Neural crest cell (in vitro differentiated cells): ENCODE data around the gene POLR3G. TPM values are rescaled to one million over a fixed set of nuclear protein-coding genes. Genes with fewer than 3 reads are reported as not detected.

Source experiments
- DNase-seq: peaks from one replicate; pipeline ENCODE4 v3.0.0; 2021; ENCODE audit warnings: low read depth, mixed read lengths, low spot score
- H3K27ac Mint-ChIP-seq: one replicate; pipeline ENCODE4 v1.8.0; 2021; ENCODE audit warnings: mild to moderate bottlenecking, mixed read lengths; ENCODE audit not compliant: unreplicated experiment
- H3K27me3 Mint-ChIP-seq: 2 replicates; pipeline ENCODE4 v1.8.0; 2021; ENCODE audit warnings: low read depth, mild to moderate bottlenecking, mixed read lengths
- H3K36me3 Mint-ChIP-seq: 2 replicates; pipeline ENCODE4 v1.8.0; 2021; ENCODE audit warnings: low read depth, mild to moderate bottlenecking, mixed read lengths
- H3K4me1 Mint-ChIP-seq: 2 replicates; pipeline ENCODE4 v1.8.0; 2021; ENCODE audit warnings: mixed read lengths
- H3K4me3 Mint-ChIP-seq: one replicate; pipeline ENCODE4 v1.8.0; 2021; ENCODE audit warnings: mild to moderate bottlenecking, mixed read lengths
- H3K9me3 Mint-ChIP-seq: 2 replicates; pipeline ENCODE4 v1.8.0; 2021; ENCODE audit warnings: mixed read lengths
- CTCF ChIP-seq: fragments of 200-600 bp; sonication (generic); conservative IDR thresholded peaks from 2 replicates; pipeline ENCODE4 v1.5.0; 2021; ENCODE audit warnings: antibody characterized with exemption, mild to moderate bottlenecking
- total RNA-seq: library from RNA; stranded (reverse); gene quantifications from 2 replicates; pipeline ENCODE4 v1.2.1, GENCODE V29; 2021

Gene POLR3G
- total RNA-seq, 1 donor from 2014 or later, result 12.1 TPM

- peaks cover 59% of the 10 kb centered on the region for H3K27me3 Mint-ChIP-seq
- H3K4me1 Mint-ChIP-seq, result peaks cover 27% of the 10 kb centered on the region
- no peaks in the 10 kb centered on the region for H3K36me3 Mint-ChIP-seq
- no peak for TF ChIP-seq CTCF
- no peak for DNase-seq
- no peaks in the 10 kb centered on the region for H3K9me3 Mint-ChIP-seq
- H3K4me3 Mint-ChIP-seq, result no peak overlapping the region
- no peak overlapping the region for H3K27ac Mint-ChIP-seq
Measured at GRCh38 chr5:90553711-90554110, 79.0 kb downstream of the POLR3G start.

GRCh38 chr5:90554358-90555006, 79.8 kb downstream of the POLR3G start:
- Mint-ChIP-seq H3K27me3 (peaks cover 62% of the 10 kb centered on the region), H3K27ac (no peak overlapping the region), H3K9me3 (no peaks in the 10 kb centered on the region), H3K4me3 (peak overlapping the region; percentile 16), H3K4me1 (peaks cover 33% of the 10 kb centered on the region), H3K36me3 (no peaks in the 10 kb centered on the region)
- no peak for DNase-seq
- no peak for TF ChIP-seq CTCF

- Mint-ChIP-seq H3K9me3 (no peaks in the 10 kb centered on the region), H3K36me3 (no peaks in the 10 kb centered on the region), H3K27me3 (peaks cover 66% of the 10 kb centered on the region), H3K4me3 (peak overlapping the region; percentile 57), H3K27ac (no peak overlapping the region), H3K4me1 (peaks cover 40% of the 10 kb centered on the region)
- no peak for DNase-seq
- no peak for TF ChIP-seq CTCF
Measured at GRCh38 chr5:90555666-90556065, 81.0 kb downstream of the POLR3G start.

GRCh38 chr5:90557391-90557790, 82.7 kb downstream of the POLR3G start:
- no peak for DNase-seq
- H3K27ac Mint-ChIP-seq, result no peak overlapping the region
- peaks cover 57% of the 10 kb centered on the region for H3K27me3 Mint-ChIP-seq
- H3K36me3 Mint-ChIP-seq, result no peaks in the 10 kb centered on the region
- H3K4me3 Mint-ChIP-seq, result peak overlapping the region; percentile 94
- peaks cover 50% of the 10 kb centered on the region for H3K4me1 Mint-ChIP-seq
- no peaks in the 10 kb centered on the region for H3K9me3 Mint-ChIP-seq
- no peak for TF ChIP-seq CTCF

GRCh38 chr5:90557871-90558270, 83.2 kb downstream of the POLR3G start:
- Mint-ChIP-seq H3K4me1 (peaks cover 55% of the 10 kb centered on the region), H3K4me3 (peak overlapping the region; percentile 94), H3K27ac (no peak overlapping the region), H3K27me3 (peaks cover 52% of the 10 kb centered on the region), H3K9me3 (no peaks in the 10 kb centered on the region), H3K36me3 (no peaks in the 10 kb centered on the region)
- no peak for DNase-seq
- TF ChIP-seq CTCF, result no peak
